ENCODE measurements around the gene MARCO. TPM values are rescaled to one million over a fixed set of nuclear protein-coding genes. Genes with fewer than 3 reads are reported as not detected.

The MARCO gene
- polyA plus RNA-seq, 1 of the 3 experiments (the other 2 are of a cell fraction): not detected

GRCh38 chr2:118902266-118903028 is 39.5 kb upstream of the MARCO start:
- no peaks in the 10 kb centered on the region for H3K9me2 ChIP-seq
- H3K9me3 ChIP-seq: no peaks in the 10 kb centered on the region
- ChIA-PET POLR2A (no interaction called here), CTCF (no interaction called here)
- H3K4me2 ChIP-seq: no peak overlapping the region
- TF ChIP-seq, protein P1, sequence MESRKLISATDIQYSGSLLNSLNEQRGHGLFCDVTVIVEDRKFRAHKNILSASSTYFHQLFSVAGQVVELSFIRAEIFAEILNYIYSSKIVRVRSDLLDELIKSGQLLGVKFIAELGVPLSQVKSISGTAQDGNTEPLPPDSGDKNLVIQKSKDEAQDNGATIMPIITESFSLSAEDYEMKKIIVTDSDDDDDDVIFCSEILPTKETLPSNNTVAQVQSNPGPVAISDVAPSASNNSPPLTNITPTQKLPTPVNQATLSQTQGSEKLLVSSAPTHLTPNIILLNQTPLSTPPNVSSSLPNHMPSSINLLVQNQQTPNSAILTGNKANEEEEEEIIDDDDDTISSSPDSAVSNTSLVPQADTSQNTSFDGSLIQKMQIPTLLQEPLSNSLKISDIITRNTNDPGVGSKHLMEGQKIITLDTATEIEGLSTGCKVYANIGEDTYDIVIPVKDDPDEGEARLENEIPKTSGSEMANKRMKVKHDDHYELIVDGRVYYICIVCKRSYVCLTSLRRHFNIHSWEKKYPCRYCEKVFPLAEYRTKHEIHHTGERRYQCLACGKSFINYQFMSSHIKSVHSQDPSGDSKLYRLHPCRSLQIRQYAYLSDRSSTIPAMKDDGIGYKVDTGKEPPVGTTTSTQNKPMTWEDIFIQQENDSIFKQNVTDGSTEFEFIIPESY (IDR thresholded peaks at IDR 0.05; ENCODE audit: borderline replicate concordance, low read depth): no peak
- no peaks in the 10 kb centered on the region for H3K79me2 ChIP-seq (ENCODE audit: insufficient read depth)
- DNase-seq: no peak
- H3K4me1 ChIP-seq (ENCODE audit: control insufficient read depth in 1 of 2, insufficient read depth in 2 of 2, low read depth in 1 of 2, low read length in 1 of 2): no peaks in the 10 kb centered on the region
- no peak overlapping the region for H3K27ac ChIP-seq (ENCODE audit: low read depth in 2 of 2, low read length in 1 of 2)
- no peak overlapping the region for H2AFZ ChIP-seq (ENCODE audit: low read depth)
- no peaks in the 10 kb centered on the region for H3K36me3 ChIP-seq (replicated peaks in 1 of 2; ENCODE audit: control insufficient read depth in 1 of 2, insufficient read depth in 2 of 2, low read length in 1 of 2)
- no peak overlapping the region for H3K9ac ChIP-seq
- H4K20me1 ChIP-seq (ENCODE audit: insufficient read depth): no peaks in the 10 kb centered on the region
- 15% methylated on average over 11 of the region's 11 CpGs for WGBS (ENCODE audit: low lambda C conversion rate)
- H3K4me3 ChIP-seq (ENCODE audit: low read depth in 2 of 2, low read length in 1 of 2): no peak overlapping the region
- H3K27me3 ChIP-seq (ENCODE audit: insufficient read depth): no peaks in the 10 kb centered on the region
- H3F3A ChIP-seq (replicated peaks; ENCODE audit: insufficient read depth): no peaks in the 10 kb centered on the region

- no peak overlapping the region for H3K27ac ChIP-seq (ENCODE audit: low read depth in 2 of 2, low read length in 1 of 2)
- no peaks in the 10 kb centered on the region for H3K79me2 ChIP-seq (ENCODE audit: insufficient read depth)
- H4K20me1 ChIP-seq (ENCODE audit: insufficient read depth): no peaks in the 10 kb centered on the region
- 9% methylated on average over 2 of the region's 2 CpGs for WGBS (ENCODE audit: low lambda C conversion rate)
- no peaks in the 10 kb centered on the region for H3K9me2 ChIP-seq
- no peak overlapping the region for H3K9ac ChIP-seq
- ChIA-PET POLR2A (no interaction called here), CTCF (no interaction called here)
- H3K4me2 ChIP-seq: no peak overlapping the region
- TF ChIP-seq RXRA (IDR thresholded peaks at IDR 0.05; ENCODE audit: borderline replicate concordance, low read depth) (no peak), CHD2 (IDR thresholded peaks at IDR 0.05; ENCODE audit: low read length, partially characterized antibody) (no peak), MEF2A (IDR thresholded peaks at IDR 0.05; ENCODE audit: borderline replicate concordance, low read depth) (no peak), GATA2 (CRISPR knock-in tag; IDR thresholded peaks at IDR 0.05) (no peak)
- TF ChIP-seq, protein P2, sequence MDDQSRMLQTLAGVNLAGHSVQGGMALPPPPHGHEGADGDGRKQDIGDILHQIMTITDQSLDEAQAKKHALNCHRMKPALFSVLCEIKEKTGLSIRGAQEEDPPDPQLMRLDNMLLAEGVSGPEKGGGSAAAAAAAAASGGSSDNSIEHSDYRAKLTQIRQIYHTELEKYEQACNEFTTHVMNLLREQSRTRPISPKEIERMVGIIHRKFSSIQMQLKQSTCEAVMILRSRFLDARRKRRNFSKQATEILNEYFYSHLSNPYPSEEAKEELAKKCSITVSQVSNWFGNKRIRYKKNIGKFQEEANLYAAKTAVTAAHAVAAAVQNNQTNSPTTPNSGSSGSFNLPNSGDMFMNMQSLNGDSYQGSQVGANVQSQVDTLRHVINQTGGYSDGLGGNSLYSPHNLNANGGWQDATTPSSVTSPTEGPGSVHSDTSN (IDR thresholded peaks at IDR 0.05): no peak
- no peaks in the 10 kb centered on the region for H3F3A ChIP-seq (replicated peaks; ENCODE audit: insufficient read depth)
- no peaks in the 10 kb centered on the region for H3K4me1 ChIP-seq (ENCODE audit: control insufficient read depth in 1 of 2, insufficient read depth in 2 of 2, low read depth in 1 of 2, low read length in 1 of 2)
- H3K4me3 ChIP-seq (ENCODE audit: low read depth in 2 of 2, low read length in 1 of 2): no peak overlapping the region
- no peak overlapping the region for H2AFZ ChIP-seq (ENCODE audit: low read depth)
- no peaks in the 10 kb centered on the region for H3K9me3 ChIP-seq
- no peaks in the 10 kb centered on the region for H3K36me3 ChIP-seq (replicated peaks in 1 of 2; ENCODE audit: control insufficient read depth in 1 of 2, insufficient read depth in 2 of 2, low read length in 1 of 2)
- no peak for DNase-seq
- no peaks in the 10 kb centered on the region for H3K27me3 ChIP-seq (ENCODE audit: insufficient read depth)
Observed at GRCh38 chr2:118903029-118903351, 39.0 kb upstream of the MARCO start.

Measured in SK-N-SH (cell line).